Activated CD8-positive, alpha-beta T cell treated with anti-CD3 and anti-CD28 coated beads for 36 hours (primary cell): ENCODE results near the gene CT45A10. TPM values are rescaled to one million over a fixed set of nuclear protein-coding genes. Genes with fewer than 3 reads are reported as not detected.
A peak's percentile ranks its signal among the peaks of the same experiment; 100 is the strongest.
"Not testable (repeated sequence)": the region's sequence is repeated elsewhere in the genome, so short reads cannot be mapped to it uniquely, and the experiment has no call there.

ENCODE experiments used
- ATAC-seq: fragments of 200-7000 bp; cut with Tn5 transposase; one replicate; pipeline ENCODE4 v1.10.0; 2021; ENCODE audit warnings: mild to moderate bottlenecking, moderate library complexity
- CTCF ChIA-PET: fragments of 350-600 bp; sonication (Branson Sonifier 250); formaldehyde crosslinking; loops from one replicate; lab custom pipeline; 2021; ENCODE audit warnings: antibody characterized with exemption; lab: Charles Lee
- POLR2A ChIA-PET: fragments of 350-600 bp; sonication (Branson Sonifier 250); formaldehyde crosslinking; loops from one replicate; lab custom pipeline; 2021; ENCODE audit warnings: antibody characterized with exemption; lab: Charles Lee
- DNase-seq: peaks from one replicate; pipeline ENCODE4 v3.0.0-alpha.2; 2020
- H3K27ac Mint-ChIP-seq: one replicate; pipeline ENCODE4 v1.8.0; 2021; ENCODE audit warnings: mild to moderate bottlenecking, mixed read lengths
- H3K27me3 Mint-ChIP-seq: one replicate; pipeline ENCODE4 v1.8.0; 2021; ENCODE audit warnings: mixed read lengths
- H3K36me3 Mint-ChIP-seq: one replicate; pipeline ENCODE4 v1.8.0; 2021; ENCODE audit warnings: low read depth, mixed read lengths
- H3K4me1 Mint-ChIP-seq: one replicate; pipeline ENCODE4 v1.8.0; 2021; ENCODE audit warnings: low read depth, mixed read lengths
- H3K4me3 Mint-ChIP-seq: one replicate; pipeline ENCODE4 v1.8.0; 2021; ENCODE audit warnings: mild to moderate bottlenecking, moderate library complexity, mixed read lengths
- H3K9me3 Mint-ChIP-seq: one replicate; pipeline ENCODE4 v1.8.0; 2021; ENCODE audit warnings: mixed read lengths
- CTCF ChIP-seq: fragments of 200-600 bp; IDR thresholded peaks from one replicate; pipeline ENCODE4 v1.8.0; 2022; ENCODE audit warnings: antibody characterized with exemption, mild to moderate bottlenecking
- intact Hi-C: fragments of 100-400 bp; cut with micrococcal nuclease; formaldehyde crosslinking; loops from one replicate; pipeline ENCODE4 v1.10.0; 2022
- total RNA-seq, 2 experiments: library from RNA; stranded (reverse); gene quantifications; one replicate each; pipeline ENCODE4 v1.2.3, GENCODE V29; 2021

CT45A10 gene
- not detected for total RNA-seq

- ATAC-seq, result no peak
Observed at GRCh38 chrX:135893294-135893817, at the start of gene CT45A10, which contains the start of gene SAGE1. Gene CT45A10, minus strand, starts transcription at chrX:135893444. Its CDS starts 8,100 bp downstream, at chrX:135885344. Gene SAGE1, plus strand, starts transcription at chrX:135893716. Its CDS starts 2,527 bp downstream, at chrX:135896243.

GRCh38 chrX:135931644-135932487, 38.6 kb upstream of the CT45A10 start:
- DNase-seq, result peak; percentile 61
- peak; percentile 53 for ATAC-seq
- Mint-ChIP-seq H3K36me3 (no peaks in the 10 kb centered on the region), H3K9me3 (no peaks in the 10 kb centered on the region), H3K27ac (no peak overlapping the region), H3K4me3 (no peak overlapping the region), H3K4me1 (no peaks in the 10 kb centered on the region), H3K27me3 (no peaks in the 10 kb centered on the region)
- TF ChIP-seq CTCF, result peak; percentile 51
- ChIA-PET POLR2A (no interaction called here), CTCF (interaction anchor here (0.7 to 1.3 kb wide), 5 partner anchors 9 to 896 kb away, joined by 3 to 4 read pairs (median 4); no protein-coding TSS in a partner anchor)
- intact Hi-C loops, result no loop called here

More at GRCh38 chrX:135893294-135893817, at the start of gene CT45A10, which contains the start of gene SAGE1:
- Mint-ChIP-seq H3K27ac (no peak within 1 kb of the TSS), H3K4me1 (no peaks in the 10 kb centered on the region), H3K4me3 (no peak within 1 kb of the TSS), H3K27me3 (no peaks in the 10 kb centered on the region), H3K9me3 (no peaks in the 10 kb centered on the region), H3K36me3 (no peaks in the 10 kb centered on the region)
- no peak for DNase-seq
- ChIA-PET CTCF (no interaction called here), POLR2A (no interaction called here)
- no peak for TF ChIP-seq CTCF
- intact Hi-C loops, result no loop called here

GRCh38 chrX:135927897-135928296, 34.7 kb upstream of the CT45A10 start:
- intact Hi-C loops, result no loop called here
- no peak for DNase-seq
- Mint-ChIP-seq H3K4me3 (no peak overlapping the region), H3K4me1 (no peaks in the 10 kb centered on the region), H3K27ac (no peak overlapping the region), H3K9me3 (no peaks in the 10 kb centered on the region), H3K27me3 (no peaks in the 10 kb centered on the region), H3K36me3 (no peaks in the 10 kb centered on the region)
- no peak for ATAC-seq
- TF ChIP-seq CTCF, result no peak
- ChIA-PET CTCF (no interaction called here), POLR2A (no interaction called here)

GRCh38 chrX:135923353-135923752, 30.1 kb upstream of the CT45A10 start:
- intact Hi-C loops, result no loop called here
- H3K4me1 Mint-ChIP-seq, result no peaks in the 10 kb centered on the region

GRCh38 chrX:135920516-135920915, 27.3 kb upstream of the CT45A10 start:
- H3K27me3 Mint-ChIP-seq, H3K36me3 Mint-ChIP-seq, POLR2A ChIA-PET, H3K4me3 Mint-ChIP-seq, intact Hi-C loops, H3K9me3 Mint-ChIP-seq, H3K27ac Mint-ChIP-seq, DNase-seq, ATAC-seq, CTCF ChIA-PET, H3K4me1 Mint-ChIP-seq: not testable (repeated sequence)

More at GRCh38 chrX:135923353-135923752, 30.1 kb upstream of the CT45A10 start:
- Mint-ChIP-seq H3K27me3 (no peaks in the 10 kb centered on the region), H3K27ac (no peak overlapping the region), H3K36me3 (no peaks in the 10 kb centered on the region), H3K4me3 (no peak overlapping the region), H3K9me3 (no peaks in the 10 kb centered on the region)
- DNase-seq (no peak), ATAC-seq (no peak)
- POLR2A ChIA-PET, result no interaction called here
- CTCF ChIA-PET, result interaction anchor here (1.3 kb wide), 1 partner anchor 9 kb away, joined by 4 read pairs; no protein-coding TSS in a partner anchor
- TF ChIP-seq CTCF, result no peak
